Measurements from ENCODE around the gene PLCL1.

PLCL1 gene

DNA sequence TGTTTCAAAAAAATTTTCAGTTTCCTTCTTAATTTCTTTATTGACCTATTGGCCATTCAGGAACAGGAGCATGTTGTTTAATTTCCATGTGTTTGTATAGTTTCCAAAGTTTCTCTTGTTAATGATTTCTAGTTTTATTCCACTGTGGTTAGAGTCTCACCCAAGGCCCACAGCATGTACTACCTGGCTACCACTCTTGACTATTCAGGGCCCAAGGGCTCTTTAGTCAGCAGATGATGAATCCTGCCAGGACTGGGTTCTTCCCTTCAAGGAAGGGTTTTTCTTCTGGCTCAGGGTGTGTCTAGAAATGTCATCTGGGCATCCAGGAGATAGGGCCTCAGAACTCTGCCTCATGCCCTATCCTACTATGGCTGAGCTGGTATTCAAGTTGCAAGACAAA, 161.4 kb downstream of the PLCL1 start:
- in situ Hi-C loops (cut with MboI; ENCODE audit: low pct_unique_long_range_greater_than_20kb, low sequenced_read_pairs): no loop called here
- no peak for DNase-seq

DNA sequence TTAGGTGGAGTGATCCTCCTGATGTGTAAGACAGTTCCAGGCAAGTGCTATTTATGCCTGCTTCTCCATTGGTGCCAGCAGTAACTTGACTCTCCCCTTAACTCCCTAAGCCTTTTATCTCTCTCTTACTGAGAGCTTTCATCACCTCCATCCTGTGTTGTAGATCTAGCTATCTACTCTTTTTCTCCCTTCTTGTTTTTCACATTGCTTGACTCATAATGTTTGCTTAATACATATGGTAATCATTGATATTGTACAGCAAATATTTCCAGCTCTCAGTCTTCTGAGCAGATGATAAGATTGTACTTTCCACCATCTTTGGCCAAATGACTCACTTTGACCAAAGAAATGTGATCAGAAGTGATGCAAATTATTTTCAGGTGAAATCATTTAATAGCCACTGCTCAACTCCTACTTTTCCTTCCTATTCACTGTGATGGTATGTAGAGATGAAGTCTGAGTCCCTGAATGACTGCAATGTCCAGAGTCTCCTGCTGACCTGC, 165.0 kb downstream of the PLCL1 start:
- in situ Hi-C loops (cut with MboI; ENCODE audit: low pct_unique_long_range_greater_than_20kb, low sequenced_read_pairs): no loop called here
- DNase-seq: no peak

DNA sequence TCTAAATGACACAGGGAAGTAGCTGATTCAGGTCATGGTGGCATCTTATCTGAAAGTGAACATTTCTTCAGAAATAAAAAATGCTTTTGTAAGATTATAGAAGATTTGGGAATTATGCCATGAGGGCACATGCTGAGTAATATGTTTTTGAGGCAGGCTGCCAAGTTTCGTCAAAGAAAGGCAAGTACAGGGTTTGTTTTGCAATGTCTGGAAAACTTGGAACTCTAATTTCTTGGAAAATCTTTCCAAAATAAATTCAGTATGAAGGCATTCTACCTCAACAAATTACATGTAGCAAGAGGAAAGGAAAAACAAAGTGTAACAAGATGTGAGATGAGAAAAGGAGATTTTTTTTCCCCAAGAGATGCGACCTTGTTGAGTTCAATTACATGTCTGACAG, 167.7 kb downstream of the PLCL1 start:
- in situ Hi-C loops (cut with MboI; ENCODE audit: low pct_unique_long_range_greater_than_20kb, low sequenced_read_pairs): no loop called here
- no peak for DNase-seq

DNA sequence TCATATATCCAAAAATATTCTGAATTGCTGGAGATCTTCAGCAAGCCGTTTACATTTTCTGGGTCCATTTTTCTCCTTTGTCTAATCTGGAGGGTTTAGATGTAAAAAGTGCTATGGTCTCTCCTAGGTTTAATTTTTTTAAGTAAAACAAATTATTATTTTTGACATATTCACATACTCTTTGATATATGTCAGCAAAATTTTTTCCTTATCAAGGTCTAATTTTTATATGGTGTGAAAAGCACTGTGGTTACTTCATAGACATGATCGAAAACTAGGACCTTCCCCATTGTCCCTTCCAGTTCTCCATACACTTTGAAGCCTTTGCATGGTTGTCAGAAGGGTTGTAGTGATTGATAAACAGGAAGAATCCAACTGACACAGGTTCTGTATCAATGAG, 168.2 kb downstream of the PLCL1 start:
- in situ Hi-C loops (cut with MboI; ENCODE audit: low pct_unique_long_range_greater_than_20kb, low sequenced_read_pairs): no loop called here
- no peak for DNase-seq

DNA sequence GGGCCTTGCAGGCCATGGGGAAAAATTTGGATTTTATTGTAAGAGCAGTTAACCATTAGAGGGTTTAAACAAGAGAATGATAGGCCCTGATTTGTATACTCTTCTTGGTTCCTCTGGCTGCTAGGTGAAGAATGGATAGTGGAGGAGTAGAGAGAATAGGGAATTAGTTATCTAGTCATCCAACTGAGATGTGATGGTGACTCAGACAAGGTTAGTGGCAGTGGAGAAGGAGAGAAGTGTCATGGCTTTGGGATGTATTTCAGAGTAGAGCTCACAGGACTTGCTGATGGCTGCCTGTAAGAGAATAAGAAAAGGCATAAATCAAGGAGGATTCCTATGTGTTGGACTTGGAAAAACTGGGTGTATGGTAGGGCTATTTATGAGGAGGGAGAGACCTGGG, 169.4 kb downstream of the PLCL1 start:
- no peak for DNase-seq
- in situ Hi-C loops (cut with MboI; ENCODE audit: low pct_unique_long_range_greater_than_20kb, low sequenced_read_pairs): no loop called here

DNA sequence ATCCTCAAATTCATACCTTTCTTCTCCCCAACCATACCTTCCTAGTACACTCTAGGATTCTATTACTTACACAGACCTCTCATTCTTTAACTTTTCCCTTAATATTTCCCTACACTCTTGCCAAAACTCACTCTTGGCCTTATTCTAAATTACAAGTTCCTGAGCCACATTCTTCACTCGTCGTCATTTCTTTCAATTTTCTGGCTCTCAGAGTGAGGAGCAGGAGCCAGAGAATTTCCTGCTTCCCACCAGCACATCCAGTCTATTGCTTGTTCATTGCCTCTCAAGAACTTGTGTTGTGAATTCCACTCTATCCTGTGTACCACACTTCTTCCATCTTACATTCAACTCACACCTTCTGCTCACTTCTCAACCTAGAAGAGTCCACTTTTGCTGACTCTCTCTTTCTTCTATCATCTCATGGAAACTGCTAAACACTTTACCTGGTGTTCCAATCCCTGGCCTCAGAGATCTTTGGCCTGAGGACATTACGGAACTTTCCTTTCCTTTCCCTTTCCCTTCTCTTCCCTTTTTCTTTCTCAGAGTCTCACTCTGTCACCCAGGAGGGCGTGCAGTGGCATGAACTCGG, 171.6 kb downstream of the PLCL1 start:
- in situ Hi-C loops (cut with MboI; ENCODE audit: low pct_unique_long_range_greater_than_20kb, low sequenced_read_pairs): no loop called here
- no peak for DNase-seq

DNA sequence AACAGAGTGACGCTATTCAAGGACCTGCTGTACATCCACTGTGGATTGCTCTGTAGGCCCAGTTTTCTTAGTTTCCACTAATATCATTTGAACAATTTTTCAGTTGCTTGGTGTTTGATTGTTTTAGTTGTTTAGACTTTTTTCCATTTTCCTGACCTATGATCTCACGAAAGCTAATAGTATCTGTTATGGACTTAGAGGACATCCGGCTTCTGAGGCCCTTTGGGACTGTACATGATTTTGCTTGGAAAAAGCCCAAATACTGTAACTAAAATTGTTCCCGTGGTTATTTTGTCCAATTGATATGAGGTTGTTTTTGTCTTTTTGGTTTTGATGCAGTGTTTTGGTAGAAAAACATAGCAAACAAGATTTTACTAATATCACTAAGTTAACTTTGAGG, 174.6 kb downstream of the PLCL1 start:
- no peak for DNase-seq
- in situ Hi-C loops (cut with MboI; ENCODE audit: low pct_unique_long_range_greater_than_20kb, low sequenced_read_pairs): no loop called here

DNA sequence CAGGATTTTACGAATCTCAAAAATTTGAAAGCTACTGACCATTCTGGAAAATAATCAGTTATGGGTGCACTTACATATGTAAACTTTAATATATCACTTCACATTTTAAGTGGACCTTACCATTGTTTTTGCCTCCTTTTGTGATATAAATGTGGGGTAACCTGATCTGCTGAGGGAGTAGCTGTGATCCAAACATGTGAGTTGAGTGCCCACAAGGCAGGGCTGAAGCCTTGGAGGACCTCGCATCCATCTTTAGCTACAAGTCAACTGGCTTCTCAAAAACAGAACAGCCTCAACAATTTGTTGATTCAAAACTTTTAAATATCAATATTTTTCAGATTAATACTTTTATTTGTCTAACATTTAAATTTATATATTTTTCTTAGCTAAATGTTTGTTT, 178.2 kb downstream of the PLCL1 start:
- no peak for DNase-seq
- in situ Hi-C loops (cut with MboI; ENCODE audit: low pct_unique_long_range_greater_than_20kb, low sequenced_read_pairs): no loop called here

DNA sequence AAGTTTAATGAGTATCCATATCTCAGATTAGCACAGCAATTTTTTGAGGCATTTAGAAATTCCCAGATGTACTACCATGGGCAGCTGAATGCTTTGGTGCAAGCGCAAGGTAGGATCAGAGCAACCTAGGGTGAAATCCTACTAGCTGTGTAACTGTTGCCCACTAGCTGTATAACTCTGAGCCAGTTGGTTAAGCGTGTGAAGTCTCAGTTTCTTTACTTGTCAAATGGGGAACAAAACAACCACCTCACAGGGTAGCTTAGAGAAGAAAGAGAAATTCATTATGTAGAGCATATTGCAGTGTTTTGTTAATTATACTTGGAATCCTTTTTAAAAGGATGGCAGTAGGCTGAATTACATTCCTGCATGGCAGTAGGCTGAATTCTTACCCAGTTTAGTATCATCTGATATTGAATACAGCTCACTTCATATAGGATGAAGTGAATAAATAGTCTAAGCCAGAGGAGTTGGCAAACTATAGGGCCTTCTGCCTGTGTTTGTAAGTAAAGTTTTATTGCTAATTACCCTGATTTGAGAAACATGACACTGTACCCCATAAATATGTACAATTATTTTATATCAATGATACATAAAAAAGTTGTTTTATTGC, 180.7 kb downstream of the PLCL1 start:
- DNase-seq: no peak
- in situ Hi-C loops (cut with MboI; ENCODE audit: low pct_unique_long_range_greater_than_20kb, low sequenced_read_pairs): no loop called here

DNA sequence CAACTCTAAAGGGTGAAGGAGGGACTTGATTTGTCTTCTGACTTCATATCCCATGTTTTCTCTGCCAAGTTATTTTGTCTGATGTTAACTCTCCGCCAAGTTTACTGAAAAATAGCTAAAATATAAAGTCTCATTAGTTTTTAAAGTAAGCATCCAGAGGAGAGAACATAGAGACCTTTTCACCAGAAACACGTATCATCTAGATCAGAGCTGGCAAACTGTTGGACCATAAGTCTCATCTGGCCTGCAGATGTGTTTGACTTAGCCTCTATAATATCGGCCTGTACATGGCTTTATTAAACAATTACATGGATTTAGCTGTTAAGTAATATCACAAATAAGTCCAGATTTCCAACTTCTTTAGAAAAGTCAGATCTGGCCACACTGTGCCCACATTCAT, 182.6 kb downstream of the PLCL1 start:
- in situ Hi-C loops (cut with MboI; ENCODE audit: low pct_unique_long_range_greater_than_20kb, low sequenced_read_pairs): no loop called here
- no peak for DNase-seq

DNA sequence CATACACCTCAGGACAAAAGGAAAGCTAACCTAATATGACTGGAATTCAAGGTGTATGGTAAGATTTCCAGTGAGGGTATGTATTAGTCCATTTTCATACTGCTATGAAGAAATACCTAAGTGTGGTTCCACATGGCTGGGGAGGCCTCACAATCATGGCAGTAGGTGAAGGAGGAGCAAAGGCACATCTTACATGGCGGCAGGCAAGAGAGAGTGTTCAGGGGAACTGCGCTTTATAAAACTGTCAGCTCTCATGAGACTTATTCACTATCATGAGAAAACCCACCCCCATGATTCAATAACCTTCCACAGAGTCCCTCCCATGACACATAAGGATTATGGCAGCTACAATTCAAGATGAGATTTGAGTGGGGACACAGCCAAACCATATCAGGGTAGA, 186.0 kb downstream of the PLCL1 start:
- in situ Hi-C loops (cut with MboI; ENCODE audit: low pct_unique_long_range_greater_than_20kb, low sequenced_read_pairs): no loop called here

DNA sequence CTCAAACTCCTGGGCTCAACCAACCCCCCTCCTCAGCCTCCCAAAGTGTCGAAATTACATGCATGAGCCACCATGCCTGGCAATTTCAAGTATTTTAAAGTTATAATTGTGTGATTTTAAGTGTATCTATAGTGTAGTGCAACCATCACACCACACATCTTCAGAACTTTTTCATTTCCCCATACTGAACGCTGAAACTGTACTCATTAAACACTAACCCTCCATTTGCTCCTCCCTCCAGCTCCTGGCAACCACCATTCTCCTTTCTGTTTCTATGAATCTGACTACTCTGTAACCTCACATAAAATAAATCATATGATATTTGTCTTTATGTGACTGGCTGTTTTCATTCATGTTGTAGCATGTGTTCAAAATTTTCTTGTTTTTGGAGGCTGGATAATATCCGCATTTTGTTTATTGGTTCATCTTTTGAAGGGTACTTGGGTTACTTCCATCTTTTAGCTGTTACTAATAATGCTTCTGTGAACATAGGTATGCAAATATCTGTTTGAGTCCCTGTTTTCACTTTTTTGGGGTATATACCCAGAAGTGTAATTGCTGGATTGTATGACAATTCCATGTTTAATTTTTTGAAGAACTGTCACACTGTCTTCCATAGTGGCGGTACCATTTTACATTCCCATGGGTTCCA, 188.2 kb downstream of the PLCL1 start:
- in situ Hi-C loops (cut with MboI; ENCODE audit: low pct_unique_long_range_greater_than_20kb, low sequenced_read_pairs): no loop called here
- no peak for DNase-seq

More for the DNA sequence above, 186.0 kb downstream of the PLCL1 start:
- DNase-seq: no peak

DNA sequence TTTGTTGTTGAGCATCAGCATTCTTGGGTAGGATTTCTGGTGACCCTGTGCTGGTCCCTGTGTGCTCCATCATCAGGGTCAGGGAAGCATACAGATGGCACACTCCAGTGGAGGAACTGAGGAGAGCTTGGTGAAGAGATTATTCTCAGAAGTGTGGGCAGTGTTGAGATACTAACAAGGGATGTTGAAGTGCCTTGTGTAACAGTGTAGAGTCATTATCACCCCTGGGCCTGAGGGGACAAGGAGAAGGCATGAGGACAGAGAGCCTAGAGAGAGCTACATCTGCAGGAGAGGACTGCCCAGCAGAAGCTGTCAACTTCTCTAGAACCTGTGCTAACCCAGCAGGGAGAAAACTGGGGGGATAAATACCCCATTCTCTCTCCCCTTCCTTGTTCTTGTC, 189.0 kb downstream of the PLCL1 start:
- in situ Hi-C loops (cut with MboI; ENCODE audit: low pct_unique_long_range_greater_than_20kb, low sequenced_read_pairs): no loop called here
- no peak for DNase-seq

DNA sequence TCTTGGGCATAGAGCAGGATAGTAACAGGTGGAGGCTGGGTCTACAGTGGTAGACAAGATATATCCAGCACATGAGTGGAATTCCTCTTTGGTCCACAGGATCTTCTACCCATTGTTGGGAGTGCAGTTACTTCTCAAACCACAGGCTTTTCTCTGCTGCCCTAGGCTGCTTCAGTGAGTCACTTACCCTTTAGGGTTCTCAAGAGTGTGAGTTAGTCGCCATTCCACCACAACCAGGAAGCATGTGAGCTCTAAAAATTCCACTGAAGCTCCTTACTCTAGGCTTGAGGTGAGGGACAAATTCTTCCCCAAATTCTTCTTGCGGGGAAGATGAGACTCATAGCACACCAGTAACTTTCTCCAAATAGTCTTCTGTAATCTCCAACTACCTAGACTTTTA, 189.4 kb downstream of the PLCL1 start:
- in situ Hi-C loops (cut with MboI; ENCODE audit: low pct_unique_long_range_greater_than_20kb, low sequenced_read_pairs): no loop called here
- DNase-seq: no peak

DNA sequence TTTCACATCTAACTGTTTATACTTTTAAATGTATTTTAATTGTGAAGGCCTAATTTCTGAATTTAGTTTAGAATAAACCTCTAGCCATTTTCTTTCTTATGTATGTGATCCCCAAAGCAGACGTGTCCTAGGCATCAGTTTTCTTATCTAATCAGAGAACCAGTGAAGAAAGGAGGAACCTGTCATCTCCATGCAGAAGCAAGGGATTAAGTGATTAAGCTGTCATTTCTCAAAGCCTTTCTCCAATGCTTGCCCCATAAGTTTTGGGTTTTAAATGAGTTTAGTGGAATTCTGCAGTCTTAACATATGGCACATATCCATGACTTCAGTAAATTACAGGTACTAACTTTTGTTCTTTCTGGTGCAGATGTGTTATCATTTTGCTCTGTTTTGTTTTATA, 190.4 kb downstream of the PLCL1 start:
- in situ Hi-C loops (cut with MboI; ENCODE audit: low pct_unique_long_range_greater_than_20kb, low sequenced_read_pairs): no loop called here
- DNase-seq: no peak

DNA sequence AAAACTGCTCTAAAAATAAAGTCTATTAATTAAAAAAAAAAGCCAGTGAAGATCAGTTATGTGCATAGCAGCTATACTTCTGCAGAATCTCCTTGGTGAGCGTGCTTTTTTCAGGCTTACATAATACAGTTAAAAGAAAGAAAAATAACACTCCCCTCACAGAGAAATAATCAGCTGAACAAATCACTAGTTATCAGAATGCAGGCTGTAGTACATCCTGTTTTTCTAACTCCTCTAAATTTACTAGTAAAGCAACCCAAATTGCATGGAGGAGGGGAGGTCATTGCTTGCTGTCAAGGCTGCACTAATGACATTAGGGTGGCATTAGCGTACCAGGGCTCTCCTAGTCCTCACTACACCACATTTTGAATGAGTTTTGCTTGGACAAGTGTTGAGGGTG, 192.2 kb downstream of the PLCL1 start:
- in situ Hi-C loops (cut with MboI; ENCODE audit: low pct_unique_long_range_greater_than_20kb, low sequenced_read_pairs): no loop called here

DNA sequence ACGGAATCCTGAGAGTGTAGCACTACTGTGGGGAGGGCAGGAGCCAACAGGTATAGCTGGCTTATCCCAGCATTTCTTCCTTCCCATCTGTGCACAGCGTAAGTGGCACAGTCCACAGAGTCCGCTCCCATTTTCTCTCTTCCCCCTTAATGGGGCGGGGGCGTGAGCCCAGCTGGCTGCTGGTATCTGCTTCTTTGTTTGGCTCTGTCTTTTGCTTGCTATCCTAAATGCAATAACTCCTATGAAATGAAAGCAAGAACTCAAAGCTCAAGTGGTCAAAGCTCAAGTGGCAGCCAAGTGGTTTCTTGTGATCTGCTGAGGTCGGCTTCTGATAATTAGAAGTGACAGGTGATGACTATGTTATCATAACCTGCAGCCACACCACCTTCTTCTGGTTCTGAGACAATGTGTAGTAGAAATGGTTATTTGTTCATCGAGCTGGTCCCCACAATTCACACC, 192.7 kb downstream of the PLCL1 start:
- no peak for DNase-seq
- in situ Hi-C loops (cut with MboI; ENCODE audit: low pct_unique_long_range_greater_than_20kb, low sequenced_read_pairs): no loop called here

More for the DNA sequence above, 192.2 kb downstream of the PLCL1 start:
- DNase-seq: no peak

DNA sequence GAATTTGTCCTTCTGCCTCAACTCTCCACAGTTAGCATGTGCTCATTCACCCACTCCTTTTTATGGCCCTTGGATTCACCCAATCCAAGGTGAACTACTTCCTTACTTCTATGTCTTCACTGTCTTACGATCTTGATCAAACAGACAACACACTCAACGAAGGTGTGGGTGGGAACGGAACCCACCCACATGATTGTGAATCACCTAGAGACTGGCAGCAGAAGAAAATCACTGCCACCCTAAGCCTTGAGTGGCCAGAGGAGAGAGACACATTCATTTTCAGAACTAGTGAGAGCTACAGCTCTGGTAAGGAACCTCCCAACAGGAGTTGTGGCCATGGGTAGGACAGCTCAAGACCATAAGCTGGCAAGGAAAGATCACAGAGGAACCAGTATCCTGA, 194.3 kb downstream of the PLCL1 start:
- DNase-seq: no peak
- in situ Hi-C loops (cut with MboI; ENCODE audit: low pct_unique_long_range_greater_than_20kb, low sequenced_read_pairs): no loop called here

DNA sequence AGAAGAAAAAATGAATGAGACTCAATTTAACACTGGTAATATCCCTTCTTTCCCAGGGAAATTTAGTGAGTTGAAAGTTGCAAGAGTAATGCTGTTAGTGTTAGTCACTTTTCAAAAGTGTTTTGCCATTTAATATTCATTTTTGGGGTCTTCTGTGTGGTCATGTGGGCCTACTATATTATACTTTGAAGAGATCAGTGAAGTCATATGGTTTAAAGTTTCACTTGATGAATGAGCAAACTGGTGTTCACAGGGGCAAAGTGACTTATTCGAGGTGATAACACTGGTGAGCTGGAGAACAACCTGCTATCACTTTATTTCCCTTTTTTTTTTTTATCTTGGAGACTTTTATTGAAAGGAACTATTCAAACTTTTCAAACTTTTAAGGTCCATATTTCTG, 196.0 kb downstream of the PLCL1 start:
- in situ Hi-C loops (cut with MboI; ENCODE audit: low pct_unique_long_range_greater_than_20kb, low sequenced_read_pairs): no loop called here
- no peak for DNase-seq

DNA sequence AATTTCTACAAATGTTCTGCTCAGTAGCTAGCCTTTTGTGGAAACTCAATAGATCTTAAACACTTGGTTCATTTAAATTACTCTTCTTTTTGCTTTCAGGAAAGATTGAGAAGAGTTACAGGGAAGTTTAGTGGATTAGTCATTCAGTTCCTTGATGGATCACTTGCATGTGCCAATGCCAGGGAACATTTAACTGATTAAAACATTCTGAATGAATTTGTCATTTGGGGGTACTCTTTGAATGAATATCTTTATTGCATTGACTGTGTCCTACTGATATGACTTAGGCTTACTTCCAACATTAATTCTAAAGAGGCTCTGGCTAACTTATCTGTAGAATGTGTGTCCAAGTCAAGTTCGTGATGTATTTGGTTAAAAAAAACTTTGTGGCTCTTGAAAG, 199.8 kb downstream of the PLCL1 start:
- in situ Hi-C loops (cut with MboI; ENCODE audit: low pct_unique_long_range_greater_than_20kb, low sequenced_read_pairs): no loop called here
- no peak for DNase-seq
